SU-DHL-6 (cell line): ENCODE results near the gene MMGT1.

ENCODE experiments used
- EZH2phosphoT487 ChIP-seq: fragments of 200-600 bp; sonication (generic), shearing (Covaris generic); conservative IDR thresholded peaks from 2 replicates; pipeline ENCODE4 v1.6.1; 2018; ENCODE audit warnings: mild to moderate bottlenecking, antibody characterized with exemption, low read length, moderate library complexity, mixed read lengths
- TF ChIP-seq, protein P1 (sequence below): fragments of 200-600 bp; sonication (generic); IDR thresholded peaks from one replicate; pipeline ENCODE4 v1.5.1; 2017; ENCODE audit warnings: antibody characterized with exemption, mild to moderate bottlenecking, low read length, moderate library complexity; ENCODE audit not compliant: insufficient read depth, poor library complexity, severe bottlenecking

GRCh38 chrX:136019226-136019625 is 45.4 kb upstream of the MMGT1 start:
- TF ChIP-seq, protein P1, sequence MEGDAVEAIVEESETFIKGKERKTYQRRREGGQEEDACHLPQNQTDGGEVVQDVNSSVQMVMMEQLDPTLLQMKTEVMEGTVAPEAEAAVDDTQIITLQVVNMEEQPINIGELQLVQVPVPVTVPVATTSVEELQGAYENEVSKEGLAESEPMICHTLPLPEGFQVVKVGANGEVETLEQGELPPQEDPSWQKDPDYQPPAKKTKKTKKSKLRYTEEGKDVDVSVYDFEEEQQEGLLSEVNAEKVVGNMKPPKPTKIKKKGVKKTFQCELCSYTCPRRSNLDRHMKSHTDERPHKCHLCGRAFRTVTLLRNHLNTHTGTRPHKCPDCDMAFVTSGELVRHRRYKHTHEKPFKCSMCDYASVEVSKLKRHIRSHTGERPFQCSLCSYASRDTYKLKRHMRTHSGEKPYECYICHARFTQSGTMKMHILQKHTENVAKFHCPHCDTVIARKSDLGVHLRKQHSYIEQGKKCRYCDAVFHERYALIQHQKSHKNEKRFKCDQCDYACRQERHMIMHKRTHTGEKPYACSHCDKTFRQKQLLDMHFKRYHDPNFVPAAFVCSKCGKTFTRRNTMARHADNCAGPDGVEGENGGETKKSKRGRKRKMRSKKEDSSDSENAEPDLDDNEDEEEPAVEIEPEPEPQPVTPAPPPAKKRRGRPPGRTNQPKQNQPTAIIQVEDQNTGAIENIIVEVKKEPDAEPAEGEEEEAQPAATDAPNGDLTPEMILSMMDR: no peak
- TF ChIP-seq EZH2phosphoT487: no peak
